HG03139 (cell line): ENCODE data around the gene RPL22.

Experiments
- ATAC-seq: cut with Tn5 transposase; IDR thresholded peaks from one replicate; pipeline ENCODE4 v1.9.1; 2021; ENCODE audit not compliant: unreplicated experiment

The RPL22 gene

DNA sequence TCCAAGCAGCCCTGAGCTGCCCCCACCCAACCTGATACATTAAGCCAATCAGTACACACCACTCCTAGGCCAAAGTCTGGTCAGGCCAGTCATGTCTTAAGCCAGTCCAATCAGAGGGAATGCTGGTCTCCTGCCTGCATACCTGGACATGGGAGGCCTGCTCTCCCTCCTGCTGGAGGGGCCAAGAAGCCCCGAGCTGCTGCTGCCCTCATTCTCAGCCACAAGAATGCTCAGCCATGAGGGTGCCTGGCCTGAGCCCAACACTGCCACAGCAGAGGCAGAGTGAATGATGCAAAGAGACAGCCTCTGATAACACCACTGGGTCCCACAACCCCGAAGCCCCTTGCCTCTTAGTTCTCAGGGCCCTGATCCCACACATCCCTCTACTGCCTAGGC, 42.3 kb downstream of the RPL22 start:
- ATAC-seq, result no peak

GRCh38 chr1:6154525-6155319, 44.7 kb downstream of the RPL22 start:
- no peak for ATAC-seq

GRCh38 chr1:6152882-6153281, 46.5 kb downstream of the RPL22 start:
- ATAC-seq, result no peak

GRCh38 chr1:6152181-6152580, 47.2 kb downstream of the RPL22 start:
- no peak for ATAC-seq

GRCh38 chr1:6151291-6151822, 48.0 kb downstream of the RPL22 start:
- no peak for ATAC-seq

GRCh38 chr1:6150006-6150938, 49.1 kb downstream of the RPL22 start:
- no peak for ATAC-seq

- ATAC-seq, result no peak
Observed at GRCh38 chr1:6149597-6149996, 49.8 kb downstream of the RPL22 start.

- no peak for ATAC-seq
Observed at GRCh38 chr1:6148497-6149241, 50.7 kb downstream of the RPL22 start.

- no peak for ATAC-seq
Observed at GRCh38 chr1:6145864-6146410, 53.5 kb downstream of the RPL22 start.

GRCh38 chr1:6145396-6145750, 54.0 kb downstream of the RPL22 start:
- no peak for ATAC-seq

- ATAC-seq, result no peak
Observed at GRCh38 chr1:6144647-6145395, 54.6 kb downstream of the RPL22 start.

- ATAC-seq, result no peak
Observed at GRCh38 chr1:6144175-6144574, 55.2 kb downstream of the RPL22 start.

DNA sequence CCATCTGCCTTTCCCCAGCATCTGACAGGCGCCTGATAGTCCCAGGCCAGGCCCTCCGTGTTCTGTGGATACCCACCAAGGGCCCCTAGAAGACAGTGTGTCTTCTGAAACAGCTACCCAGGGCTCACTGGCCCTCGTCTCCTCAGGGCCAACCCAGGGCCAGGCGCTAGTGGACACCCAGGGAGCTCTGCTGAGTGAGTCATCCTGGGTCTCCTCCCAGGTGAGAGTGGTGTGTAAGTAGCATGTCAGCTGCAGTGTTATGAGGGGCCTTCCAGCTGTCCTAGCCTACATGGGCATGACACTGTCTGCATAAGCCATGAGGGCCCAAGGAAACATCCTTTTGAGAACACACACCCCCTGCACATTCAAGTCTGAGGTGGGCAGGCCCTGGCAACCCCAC, 56.0 kb downstream of the RPL22 start:
- no peak for ATAC-seq

DNA sequence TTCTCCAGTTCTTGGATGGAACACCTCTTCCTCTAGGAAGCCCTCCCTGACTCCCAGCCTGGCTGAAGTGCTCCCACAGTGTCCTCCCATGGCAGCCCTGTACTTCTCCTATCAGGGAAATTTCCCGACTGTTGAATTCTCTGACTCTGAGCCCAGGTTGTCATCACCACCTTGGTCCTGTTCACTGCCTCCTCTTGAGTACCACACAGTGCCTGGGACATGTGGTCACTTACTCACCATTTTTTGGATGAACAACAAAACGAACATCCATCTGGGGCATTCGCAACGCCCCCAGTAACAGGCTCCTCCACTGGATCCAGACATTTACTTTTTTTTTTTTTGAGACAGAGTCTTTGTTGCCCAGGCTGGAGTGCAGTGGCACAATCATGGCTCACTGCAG, 56.7 kb downstream of the RPL22 start:
- no peak for ATAC-seq

GRCh38 chr1:6142036-6142621, 57.3 kb downstream of the RPL22 start:
- ATAC-seq, result no peak

GRCh38 chr1:6141592-6141991, 57.8 kb downstream of the RPL22 start:
- ATAC-seq, result no peak

DNA sequence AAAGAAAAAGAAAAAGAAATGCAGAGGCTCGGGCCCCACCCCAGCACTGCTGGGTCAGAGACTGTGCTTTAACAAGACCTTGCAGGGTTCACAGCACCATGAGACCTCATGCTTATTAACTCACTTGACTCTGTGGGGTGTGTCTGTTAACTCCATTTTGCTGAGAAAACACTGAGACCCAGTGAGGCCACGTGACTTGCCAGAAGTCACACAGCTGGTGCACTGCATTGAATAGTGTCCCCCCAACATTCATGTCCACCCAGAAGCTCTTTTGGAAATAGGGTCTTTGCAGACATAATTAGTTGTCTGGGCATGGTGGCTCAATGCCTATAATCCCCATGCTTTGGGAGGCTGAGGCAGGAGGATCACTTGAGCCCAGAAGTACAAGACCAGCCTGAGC, 59.0 kb downstream of the RPL22 start:
- no peak for ATAC-seq

GRCh38 chr1:6137758-6138157, 61.6 kb downstream of the RPL22 start:
- ATAC-seq, result no peak

DNA sequence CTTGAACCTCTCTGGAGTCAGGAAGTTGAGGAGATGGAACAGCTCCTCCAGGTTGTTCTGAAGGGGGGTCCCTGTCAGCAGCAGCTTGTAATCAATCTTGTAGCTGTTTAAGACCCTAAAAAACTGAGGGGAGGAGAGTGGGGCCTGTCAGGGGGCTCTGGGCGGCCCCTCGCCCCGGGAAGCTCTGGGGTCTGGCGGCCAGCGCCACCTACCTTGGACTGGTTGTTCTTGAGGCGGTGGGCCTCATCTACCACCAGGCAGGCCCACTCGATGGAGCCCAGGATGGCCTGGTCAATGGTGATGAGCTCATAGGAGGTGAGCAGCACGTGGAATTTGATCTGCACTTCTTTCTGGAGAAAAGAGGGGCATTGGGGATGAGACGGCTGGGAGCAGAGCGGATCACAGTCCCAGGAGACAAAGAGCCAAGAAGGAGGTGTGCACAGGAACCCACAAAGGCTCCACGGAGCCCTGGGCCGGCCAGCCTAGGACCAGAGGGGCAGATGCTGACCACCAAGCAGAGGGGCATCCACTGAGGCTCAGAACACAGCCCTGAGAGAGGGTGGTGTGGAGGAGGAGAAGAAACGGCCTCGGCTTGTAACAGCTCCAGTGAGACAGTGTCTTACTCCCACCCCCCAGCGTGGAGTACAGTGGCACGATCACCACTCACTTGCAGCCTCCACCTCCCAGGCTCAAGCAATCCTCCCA, 62.7 kb downstream of the RPL22 start:
- ATAC-seq, result no peak
